Measurements from ENCODE around the gene ACHE. TPM values are rescaled to one million over a fixed set of nuclear protein-coding genes. Genes with fewer than 3 reads are reported as not detected.

The ACHE gene
- total and polyA plus RNA-seq, 2 of the 13 experiments (the other 11 are each of a cell fraction or from before 2014, with no cell fraction given), result 0.18 to 0.40 TPM

DNA sequence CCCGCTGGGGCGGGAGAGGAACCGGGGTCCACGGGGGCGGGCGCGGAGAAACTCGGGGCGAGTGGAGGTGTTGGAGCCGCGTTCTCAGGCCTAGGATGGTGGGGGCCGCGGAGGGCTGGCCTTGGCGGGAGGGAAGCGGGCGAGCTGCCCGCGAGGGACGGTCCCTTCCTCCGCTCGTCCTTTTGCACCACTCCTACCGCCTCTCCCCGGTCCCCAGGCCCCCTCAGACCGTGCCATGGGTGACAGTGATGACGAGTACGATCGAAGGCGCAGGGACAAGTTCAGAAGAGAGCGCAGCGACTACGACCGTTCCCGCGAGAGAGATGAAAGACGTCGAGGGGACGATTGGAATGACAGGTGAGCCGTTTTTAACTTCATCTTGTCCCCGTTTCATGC lies 20.3 kb downstream of the ACHE start (continued):
- peak; percentile 12 for TF ChIP-seq AGO2 (optimal IDR thresholded peaks at IDR 0.05; ENCODE audit: low read depth, low read length)
- TF ChIP-seq, protein P1, sequence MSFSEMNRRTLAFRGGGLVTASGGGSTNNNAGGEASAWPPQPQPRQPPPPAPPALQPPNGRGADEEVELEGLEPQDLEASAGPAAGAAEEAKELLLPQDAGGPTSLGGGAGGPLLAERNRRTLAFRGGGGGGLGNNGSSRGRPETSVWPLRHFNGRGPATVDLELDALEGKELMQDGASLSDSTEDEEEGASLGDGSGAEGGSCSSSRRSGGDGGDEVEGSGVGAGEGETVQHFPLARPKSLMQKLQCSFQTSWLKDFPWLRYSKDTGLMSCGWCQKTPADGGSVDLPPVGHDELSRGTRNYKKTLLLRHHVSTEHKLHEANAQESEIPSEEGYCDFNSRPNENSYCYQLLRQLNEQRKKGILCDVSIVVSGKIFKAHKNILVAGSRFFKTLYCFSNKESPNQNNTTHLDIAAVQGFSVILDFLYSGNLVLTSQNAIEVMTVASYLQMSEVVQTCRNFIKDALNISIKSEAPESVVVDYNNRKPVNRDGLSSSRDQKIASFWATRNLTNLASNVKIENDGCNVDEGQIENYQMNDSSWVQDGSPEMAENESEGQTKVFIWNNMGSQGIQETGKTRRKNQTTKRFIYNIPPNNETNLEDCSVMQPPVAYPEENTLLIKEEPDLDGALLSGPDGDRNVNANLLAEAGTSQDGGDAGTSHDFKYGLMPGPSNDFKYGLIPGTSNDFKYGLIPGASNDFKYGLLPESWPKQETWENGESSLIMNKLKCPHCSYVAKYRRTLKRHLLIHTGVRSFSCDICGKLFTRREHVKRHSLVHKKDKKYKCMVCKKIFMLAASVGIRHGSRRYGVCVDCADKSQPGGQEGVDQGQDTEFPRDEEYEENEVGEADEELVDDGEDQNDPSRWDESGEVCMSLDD (CRISPR knock-in tag; IDR thresholded peaks at IDR 0.05; ENCODE audit: borderline replicate concordance), result 0 out of 2 replicates have a peak, but pooled peaks have one; percentile 10
- no peak for TF ChIP-seq SETDB1 (CRISPR knock-in tag; IDR thresholded peaks at IDR 0.05; ENCODE audit: borderline replicate concordance)
- TF ChIP-seq KDM6A (CRISPR knock-in tag; IDR thresholded peaks at IDR 0.05; ENCODE audit: low read depth), result no peak
- TF ChIP-seq ZNF660 (CRISPR knock-in tag; IDR thresholded peaks at IDR 0.05; ENCODE audit: borderline replicate concordance, low read depth), result no peak
- 0 out of 2 replicates have a peak, but pooled peaks have one; percentile 21 for TF ChIP-seq TGIF2 (CRISPR knock-in tag; IDR thresholded peaks at IDR 0.05)
- TF ChIP-seq CREB1 (IDR thresholded peaks at IDR 0.05), result peak; percentile 55
- no peak for TF ChIP-seq CREB1 (CRISPR knock-in tag; IDR thresholded peaks at IDR 0.05)
- TF ChIP-seq ZNF724P (CRISPR knock-in tag; IDR thresholded peaks at IDR 0.05; ENCODE audit: borderline replicate concordance), result 0 out of 2 replicates have a peak, but pooled peaks have one; percentile 26
- 0 out of 2 replicates have a peak, but pooled peaks have one; percentile 0 for TF ChIP-seq ZGPAT (CRISPR knock-in tag; IDR thresholded peaks at IDR 0.05)
- no peak for TF ChIP-seq E2F2 (CRISPR knock-in tag; IDR thresholded peaks at IDR 0.05; ENCODE audit: borderline replicate concordance)
- TF ChIP-seq ZNF563 (CRISPR knock-in tag; IDR thresholded peaks at IDR 0.05), result peak; percentile 10; the same call in 1 of the 2 replicates
- TF ChIP-seq GTF3A (CRISPR knock-in tag; conservative IDR thresholded peaks at IDR 0.05), result no peak
- TF ChIP-seq CHD2 (IDR thresholded peaks at IDR 0.05; ENCODE audit: low read depth, low read length), result peak; percentile 89
- TF ChIP-seq ZNF652 (CRISPR knock-in tag; IDR thresholded peaks at IDR 0.05; ENCODE audit: borderline replicate concordance, low read depth), result no peak
- TF ChIP-seq GATA4 (IDR thresholded peaks at IDR 0.05; ENCODE audit: borderline replicate concordance, low read depth), result no peak
- TF ChIP-seq TEAD3 (CRISPR knock-in tag; optimal IDR thresholded peaks at IDR 0.05; ENCODE audit: borderline replicate concordance), result no peak
- TF ChIP-seq, protein P2, sequence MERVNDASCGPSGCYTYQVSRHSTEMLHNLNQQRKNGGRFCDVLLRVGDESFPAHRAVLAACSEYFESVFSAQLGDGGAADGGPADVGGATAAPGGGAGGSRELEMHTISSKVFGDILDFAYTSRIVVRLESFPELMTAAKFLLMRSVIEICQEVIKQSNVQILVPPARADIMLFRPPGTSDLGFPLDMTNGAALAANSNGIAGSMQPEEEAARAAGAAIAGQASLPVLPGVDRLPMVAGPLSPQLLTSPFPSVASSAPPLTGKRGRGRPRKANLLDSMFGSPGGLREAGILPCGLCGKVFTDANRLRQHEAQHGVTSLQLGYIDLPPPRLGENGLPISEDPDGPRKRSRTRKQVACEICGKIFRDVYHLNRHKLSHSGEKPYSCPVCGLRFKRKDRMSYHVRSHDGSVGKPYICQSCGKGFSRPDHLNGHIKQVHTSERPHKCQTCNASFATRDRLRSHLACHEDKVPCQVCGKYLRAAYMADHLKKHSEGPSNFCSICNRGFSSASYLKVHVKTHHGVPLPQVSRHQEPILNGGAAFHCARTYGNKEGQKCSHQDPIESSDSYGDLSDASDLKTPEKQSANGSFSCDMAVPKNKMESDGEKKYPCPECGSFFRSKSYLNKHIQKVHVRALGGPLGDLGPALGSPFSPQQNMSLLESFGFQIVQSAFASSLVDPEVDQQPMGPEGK (CRISPR knock-in tag; IDR thresholded peaks at IDR 0.05), result peak; percentile 50
- 0 out of 2 replicates have a peak, but pooled peaks have one; percentile 11 for TF ChIP-seq ZNF687 (CRISPR knock-in tag; IDR thresholded peaks at IDR 0.05)

All from HepG2 (cell line).